ENCODE results near the gene DDI2.

Gene DDI2

DNA sequence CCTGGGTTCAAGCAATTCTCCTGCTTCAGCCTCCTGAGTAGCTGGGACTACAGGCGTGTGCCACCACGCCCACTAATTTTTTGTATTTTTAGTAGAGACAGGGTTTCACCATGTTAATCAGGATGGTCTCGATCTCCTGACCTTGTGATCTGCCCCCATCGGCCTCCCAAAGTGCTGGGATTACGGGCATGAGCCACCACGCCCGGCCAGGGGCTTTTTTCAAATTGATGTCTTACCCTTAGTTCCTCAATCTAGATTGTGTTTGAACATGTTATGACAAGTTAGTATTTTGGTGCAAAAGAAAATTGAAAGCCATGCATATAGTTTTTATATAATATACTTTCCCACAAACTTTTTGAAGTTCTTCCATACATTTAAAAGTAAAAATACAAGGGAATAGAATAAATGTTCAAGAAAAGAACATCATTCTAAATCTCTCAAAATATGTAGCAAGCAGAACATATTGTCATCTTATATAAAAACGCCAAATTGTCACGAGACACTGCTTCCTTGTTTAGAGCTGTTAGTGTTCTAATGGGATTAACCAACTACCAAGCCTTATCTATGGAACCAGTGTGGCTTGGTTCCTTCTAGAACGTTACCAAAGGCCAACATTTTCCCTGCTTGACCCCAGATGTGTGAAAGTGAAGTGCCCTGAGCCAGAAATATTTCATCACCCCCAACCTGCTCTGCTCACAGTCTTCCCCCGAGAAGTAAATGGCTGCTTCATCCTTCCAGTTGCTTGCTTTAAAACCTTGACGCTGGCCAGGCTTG is 57.3 kb downstream of the DDI2 start:
- H3K9me3 Mint-ChIP-seq: peaks cover 2% of the 10 kb centered on the region
- no peak overlapping the region for H3K4me3 Mint-ChIP-seq
- no peak overlapping the region for H3K27ac Mint-ChIP-seq
- H3K4me1 Mint-ChIP-seq: no peaks in the 10 kb centered on the region
- no peaks in the 10 kb centered on the region for H3K36me3 Mint-ChIP-seq (ENCODE audit: low read depth)
- TF ChIP-seq, protein P1, sequence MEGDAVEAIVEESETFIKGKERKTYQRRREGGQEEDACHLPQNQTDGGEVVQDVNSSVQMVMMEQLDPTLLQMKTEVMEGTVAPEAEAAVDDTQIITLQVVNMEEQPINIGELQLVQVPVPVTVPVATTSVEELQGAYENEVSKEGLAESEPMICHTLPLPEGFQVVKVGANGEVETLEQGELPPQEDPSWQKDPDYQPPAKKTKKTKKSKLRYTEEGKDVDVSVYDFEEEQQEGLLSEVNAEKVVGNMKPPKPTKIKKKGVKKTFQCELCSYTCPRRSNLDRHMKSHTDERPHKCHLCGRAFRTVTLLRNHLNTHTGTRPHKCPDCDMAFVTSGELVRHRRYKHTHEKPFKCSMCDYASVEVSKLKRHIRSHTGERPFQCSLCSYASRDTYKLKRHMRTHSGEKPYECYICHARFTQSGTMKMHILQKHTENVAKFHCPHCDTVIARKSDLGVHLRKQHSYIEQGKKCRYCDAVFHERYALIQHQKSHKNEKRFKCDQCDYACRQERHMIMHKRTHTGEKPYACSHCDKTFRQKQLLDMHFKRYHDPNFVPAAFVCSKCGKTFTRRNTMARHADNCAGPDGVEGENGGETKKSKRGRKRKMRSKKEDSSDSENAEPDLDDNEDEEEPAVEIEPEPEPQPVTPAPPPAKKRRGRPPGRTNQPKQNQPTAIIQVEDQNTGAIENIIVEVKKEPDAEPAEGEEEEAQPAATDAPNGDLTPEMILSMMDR (IDR thresholded peaks at IDR 0.05; ENCODE audit: unreplicated experiment in 3 of 3): no peak
- peaks cover 3% of the 10 kb centered on the region for H3K27me3 Mint-ChIP-seq (ENCODE audit: low read depth)

DNA sequence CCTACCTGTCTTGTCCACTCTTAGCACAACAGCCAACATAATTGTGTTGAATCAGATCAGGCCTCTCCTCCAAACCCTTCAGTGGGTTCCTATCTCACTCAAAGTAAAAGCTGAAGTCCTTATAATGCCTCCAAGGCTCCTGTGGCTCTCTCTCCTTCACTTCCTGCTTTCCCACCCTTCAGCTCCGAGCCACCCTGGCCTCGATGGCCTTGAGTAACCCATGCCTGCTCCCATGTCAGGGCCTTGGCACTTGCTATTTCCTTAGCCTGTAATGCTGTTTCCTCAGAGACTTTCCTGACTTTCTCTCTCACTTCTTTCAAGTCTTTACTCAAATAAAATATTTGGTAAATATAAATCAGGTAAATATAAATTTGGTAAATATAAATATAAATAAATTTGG is 58.8 kb downstream of the DDI2 start:
- no peak overlapping the region for H3K4me3 Mint-ChIP-seq
- H3K27me3 Mint-ChIP-seq (ENCODE audit: low read depth): peaks cover 8% of the 10 kb centered on the region
- H3K36me3 Mint-ChIP-seq (ENCODE audit: low read depth): no peaks in the 10 kb centered on the region
- TF ChIP-seq, protein P1 (IDR thresholded peaks at IDR 0.05; ENCODE audit: unreplicated experiment in 3 of 3): no peak
- H3K9me3 Mint-ChIP-seq: peaks cover 2% of the 10 kb centered on the region
- H3K27ac Mint-ChIP-seq: no peak overlapping the region
- H3K4me1 Mint-ChIP-seq: peaks cover 1% of the 10 kb centered on the region

DNA sequence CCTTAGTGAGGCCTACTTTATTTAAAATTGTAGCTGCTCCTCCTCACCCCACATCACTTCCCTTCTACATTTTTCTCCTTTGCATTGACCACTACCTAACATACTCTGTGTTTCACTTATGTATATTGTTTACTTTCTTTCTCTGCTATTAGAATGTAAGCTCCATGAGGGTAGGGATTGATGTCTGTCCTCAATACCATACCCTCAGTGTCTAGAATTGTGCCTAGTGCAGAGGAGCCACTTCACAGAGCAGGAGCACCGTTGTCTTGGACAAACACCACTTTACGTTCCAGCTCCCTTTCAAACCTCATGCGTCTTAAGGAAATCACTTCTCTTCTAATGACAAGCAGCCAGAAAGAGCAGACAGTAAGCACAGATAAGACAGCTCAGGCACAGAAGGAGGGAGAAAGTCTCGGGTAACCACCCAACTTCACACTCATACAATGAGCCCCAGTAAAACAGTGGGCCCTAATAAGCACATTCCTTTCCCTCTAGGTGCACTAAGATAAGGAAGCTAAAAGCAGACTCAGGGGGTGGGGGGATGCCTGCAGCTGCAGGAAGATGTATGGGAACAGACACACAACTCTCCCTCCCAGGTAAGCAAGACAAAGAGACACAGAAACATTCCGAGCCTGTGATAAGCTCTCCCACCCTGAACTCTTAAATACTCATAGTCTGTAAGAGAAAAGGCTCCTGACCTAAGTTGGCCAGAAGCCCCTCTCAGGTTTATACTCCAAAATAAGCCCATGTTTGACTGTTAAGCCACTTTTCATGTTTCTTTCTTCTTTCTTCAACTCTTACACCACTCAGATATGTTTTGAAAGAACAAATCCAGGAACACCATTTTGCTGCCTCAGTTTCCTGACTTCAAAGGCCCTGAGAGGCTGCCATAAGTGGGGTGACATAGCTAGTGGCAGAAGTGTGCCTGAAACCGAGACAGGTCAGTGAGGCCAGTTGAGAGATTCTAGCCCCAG is 59.7 kb downstream of the DDI2 start:
- TF ChIP-seq, protein P1 (IDR thresholded peaks at IDR 0.05; ENCODE audit: unreplicated experiment in 3 of 3): no peak
- no peaks in the 10 kb centered on the region for H3K36me3 Mint-ChIP-seq (ENCODE audit: low read depth)

DNA sequence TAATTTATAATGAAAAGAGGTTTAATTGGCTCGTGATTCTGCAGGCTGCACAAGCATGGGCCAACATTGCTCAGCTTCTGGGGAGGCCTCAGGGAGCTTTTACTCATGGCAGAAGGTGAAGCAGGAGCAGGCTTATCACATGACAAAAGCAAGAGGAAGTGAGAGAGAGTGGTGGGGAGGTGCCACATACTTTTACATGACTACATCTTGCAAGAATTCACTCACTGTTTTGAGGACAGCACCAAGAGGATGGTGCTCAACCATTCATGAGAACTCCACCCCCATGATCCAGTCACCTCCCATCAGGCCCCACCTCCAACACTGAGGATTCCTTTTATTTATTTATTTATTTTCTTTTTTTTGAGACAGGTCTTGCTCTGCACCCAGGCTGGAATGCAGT is 61.3 kb downstream of the DDI2 start:
- Mint-ChIP-seq H3K4me3 (no peak overlapping the region), H3K4me1 (peaks cover 10% of the 10 kb centered on the region), H3K27me3 (ENCODE audit: low read depth) (peaks cover 8% of the 10 kb centered on the region), H3K27ac (no peak overlapping the region), H3K36me3 (ENCODE audit: low read depth) (no peaks in the 10 kb centered on the region), H3K9me3 (peaks cover 2% of the 10 kb centered on the region)
- TF ChIP-seq, protein P1 (IDR thresholded peaks at IDR 0.05; ENCODE audit: unreplicated experiment in 3 of 3): no peak

More for the DNA sequence above, 59.7 kb downstream of the DDI2 start:
- no peak overlapping the region for H3K4me3 Mint-ChIP-seq
- peaks cover 5% of the 10 kb centered on the region for H3K4me1 Mint-ChIP-seq
- H3K27me3 Mint-ChIP-seq (ENCODE audit: low read depth): peaks cover 8% of the 10 kb centered on the region
- no peak overlapping the region for H3K27ac Mint-ChIP-seq
- peaks cover 2% of the 10 kb centered on the region for H3K9me3 Mint-ChIP-seq

DNA sequence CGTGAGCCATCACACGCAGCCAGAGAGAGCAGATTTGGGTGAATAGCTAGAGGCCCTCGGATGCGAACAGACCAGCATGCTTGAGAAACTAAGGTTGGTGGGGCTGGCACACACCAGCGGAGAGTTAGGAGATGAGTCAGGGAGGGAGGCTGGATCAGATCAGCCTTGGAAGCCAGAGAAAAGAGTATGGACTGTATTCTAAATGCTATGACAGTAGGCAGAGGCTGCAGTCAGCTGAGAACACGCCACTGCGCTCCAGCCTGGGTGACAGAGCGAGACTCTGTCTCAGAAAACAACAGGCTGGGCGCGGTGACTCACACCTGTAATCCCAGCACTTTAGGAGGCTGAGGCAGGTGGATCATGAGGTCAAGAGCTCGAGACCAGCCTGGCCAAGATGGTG is 62.9 kb downstream of the DDI2 start:
- H3K27ac Mint-ChIP-seq: peak overlapping the region in 2 of 3 experiments; percentile 8 to 31
- peaks cover 2% of the 10 kb centered on the region for H3K9me3 Mint-ChIP-seq
- H3K4me3 Mint-ChIP-seq: peak overlapping the region; percentile 21 to 75 (median 37)
- peaks cover 12% of the 10 kb centered on the region for H3K4me1 Mint-ChIP-seq
- TF ChIP-seq, protein P1 (IDR thresholded peaks at IDR 0.05; ENCODE audit: unreplicated experiment in 3 of 3): no peak
- peaks cover 8% of the 10 kb centered on the region for H3K27me3 Mint-ChIP-seq (ENCODE audit: low read depth)
- H3K36me3 Mint-ChIP-seq (ENCODE audit: low read depth): no peaks in the 10 kb centered on the region

Data from nephron (organoid).